HepG2 (cell line): ENCODE data around the gene NUDT9. TPM values are rescaled to one million over a fixed set of nuclear protein-coding genes. Genes with fewer than 3 reads are reported as not detected.

Source experiments
- EHMT2 ChIP-seq: fragments of 200-600 bp; sonication (generic); IDR thresholded peaks from 2 replicates; pipeline ENCODE4 v1.7.0; 2017; ENCODE audit warnings: antibody characterized with exemption, low read depth, low read length, borderline replicate concordance
- FOXO1 ChIP-seq: sonication (generic); formaldehyde crosslinking; IDR thresholded peaks from 2 replicates; pipeline ENCODE4 v1.4.0; 2020; ENCODE audit warnings: missing genetic modification reagents
- HOXD1 ChIP-seq: sonication (generic); formaldehyde crosslinking; IDR thresholded peaks from 2 replicates; pipeline ENCODE4 v1.5.0; 2020; ENCODE audit warnings: missing genetic modification reagents
- IKZF4 ChIP-seq: sonication (generic); formaldehyde crosslinking; IDR thresholded peaks from 2 replicates; pipeline ENCODE4 v1.5.1; 2020; ENCODE audit warnings: borderline replicate concordance, mild to moderate bottlenecking, low read depth, missing genetic modification reagents; ENCODE audit errors: not compliant biosample characterization
- KIAA2018 ChIP-seq: sonication (generic); formaldehyde crosslinking; IDR thresholded peaks from 2 replicates; pipeline ENCODE4 v1.5.0; 2020; ENCODE audit warnings: mild to moderate bottlenecking, missing genetic modification reagents, borderline replicate concordance
- MAZ ChIP-seq, 2 experiments: sonication (generic) in 1 of 2; formaldehyde crosslinking in 1 of 2; IDR thresholded peaks; 2 replicates each; pipeline versions ENCODE4 v1.5.0 to v1.6.1; 2012 to 2020; ENCODE audit warnings: low read depth in 2 of 2, mild to moderate bottlenecking in 2 of 2, borderline replicate concordance in 1 of 2, improper control_type of control experiment in 1 of 2, low read length in 1 of 2, missing genetic modification reagents in 1 of 2, moderate library complexity in 1 of 2
- NFATC3 ChIP-seq: sonication (generic); formaldehyde crosslinking; IDR thresholded peaks from 2 replicates; pipeline ENCODE4 v1.5.1; 2020; ENCODE audit warnings: mild to moderate bottlenecking, missing genetic modification reagents
- NFE2L2 ChIP-seq: fragments of 150-350 bp; IDR thresholded peaks from 2 replicates; pipeline ENCODE4 v1.6.1; 2014; ENCODE audit warnings: low read length
- PTBP1 ChIP-seq: fragments of 200-400 bp; formaldehyde crosslinking; IDR thresholded peaks from 2 replicates; pipeline ENCODE4 v1.6.1; 2018; ENCODE audit warnings: low read length, low read depth; ENCODE audit not compliant: poor library complexity, severe bottlenecking
- RBM22 ChIP-seq: fragments of 200-400 bp; formaldehyde crosslinking; optimal IDR thresholded peaks from 2 replicates; pipeline ENCODE3; 2017; ENCODE audit warnings: mild to moderate bottlenecking, low read length, moderate library complexity
- RELA ChIP-seq: sonication (generic); formaldehyde crosslinking; IDR thresholded peaks from 2 replicates; pipeline ENCODE4 v1.4.0; 2020; ENCODE audit warnings: missing genetic modification reagents
- SKIL ChIP-seq: sonication (generic); formaldehyde crosslinking; IDR thresholded peaks from 2 replicates; pipeline ENCODE4 v1.8.0; 2022; ENCODE audit warnings: missing genetic modification reagents, mild to moderate bottlenecking, moderate library complexity, borderline replicate concordance
- SSRP1 ChIP-seq: IDR thresholded peaks from 2 replicates; pipeline ENCODE4 v1.6.1; 2016; ENCODE audit warnings: control low read depth
- ZBTB39 ChIP-seq: sonication (generic); formaldehyde crosslinking; IDR thresholded peaks from 2 replicates; pipeline ENCODE4 v1.5.0; 2020; ENCODE audit warnings: missing genetic modification reagents
- ZNF230 ChIP-seq: sonication (generic); formaldehyde crosslinking; IDR thresholded peaks from 2 replicates; pipeline ENCODE4 v1.4.0; 2020; ENCODE audit warnings: mild to moderate bottlenecking, missing genetic modification reagents
- ZNF251 ChIP-seq: sonication (generic); formaldehyde crosslinking; IDR thresholded peaks from 2 replicates; pipeline ENCODE4 v1.9.0; 2021; ENCODE audit warnings: mild to moderate bottlenecking, missing genetic modification reagents
- ZNF737 ChIP-seq: sonication (generic); formaldehyde crosslinking; IDR thresholded peaks from 2 replicates; pipeline ENCODE4 v1.5.0; 2020; ENCODE audit warnings: missing genetic modification reagents, mild to moderate bottlenecking, borderline replicate concordance
- polyA plus RNA-seq, 8 experiments: library from polyadenylated mRNA; depleted of rRNA in 3 of 8; stranded (reverse) in 7 of 8; unstranded in 1 of 8; fragments of >200 nt; fragmentation: Illumina TruSeq in 4 of 8; extraction: Trizol in 4 of 8; gene quantifications; 2 replicates each; pipeline versions ENCODE4 v1.2.1 to v1.2.3, GENCODE V29; 2011 to 2016; ENCODE audit warnings: low read depth in 4 of 8, missing spikeins in 1 of 8, mixed read lengths in 1 of 8; ENCODE audit not compliant: insufficient read depth in 1 of 8
- total RNA-seq, 5 experiments: library from RNA; depleted of rRNA; stranded (reverse); fragments of >200 nt; fragmentation: Illumina TruSeq; extraction: Trizol; gene quantifications; 2 replicates each; pipeline ENCODE4 v1.2.3, GENCODE V29; 2016; ENCODE audit warnings: low read depth in 1 of 5

NUDT9 gene
- total and polyA plus RNA-seq, 2 of the 13 experiments (the other 11 are each of a cell fraction or from before 2014, with no cell fraction given) = 10.4 to 12.3 TPM

GRCh38 chr4:87419578-87420249, 2.7 kb upstream of the NUDT9 start (continued):
- TF ChIP-seq KIAA2018 (CRISPR knock-in tag) = no peak
- TF ChIP-seq ZNF230 (CRISPR knock-in tag) = no peak
- TF ChIP-seq SSRP1 (CRISPR knock-in tag) = no peak
- TF ChIP-seq ZNF737 (CRISPR knock-in tag) = no peak
- peak; percentile 100 for TF ChIP-seq ZBTB39
- no peak for TF ChIP-seq RELA (CRISPR knock-in tag)
- no peak for TF ChIP-seq MAZ (IDR thresholded peaks at IDR 0.05; ENCODE audit: borderline replicate concordance, low read depth, low read length)
- no peak for TF ChIP-seq MAZ (CRISPR knock-in tag; IDR thresholded peaks at IDR 0.05; ENCODE audit: low read depth)
- TF ChIP-seq PTBP1 = no peak
- TF ChIP-seq RBM22 = no peak
- no peak for TF ChIP-seq ZNF251
- no peak for TF ChIP-seq NFE2L2
- 0 out of 2 replicates have a peak, but pooled peaks have one; percentile 80 for TF ChIP-seq HOXD1 (CRISPR knock-in tag)
- peak; percentile 70; the same call in 1 of the 2 replicates for TF ChIP-seq FOXO1 (CRISPR knock-in tag)
- TF ChIP-seq SKIL = peak; percentile 91
- TF ChIP-seq IKZF4 (CRISPR knock-in tag) = no peak
- no peak for TF ChIP-seq NFATC3
- TF ChIP-seq EHMT2 = no peak; the same call in 1 of the 2 replicates
